GM12864 (cell line): Measurements from ENCODE around the gene PHLDA2.

Experiments used
- DNase-seq: peaks from one replicate; pipeline ENCODE4 v3.0.0-alpha.2; 2011; ENCODE audit warnings: low read depth
- H3K4me3 ChIP-seq: 2 replicates; pipeline ENCODE4 v1.5.1; 2011; ENCODE audit warnings: mild to moderate bottlenecking, low read depth, low read length, control low read depth
- CTCF ChIP-seq: IDR thresholded peaks from 2 replicates; pipeline ENCODE4 v1.5.1; 2011; ENCODE audit warnings: low read depth, mild to moderate bottlenecking, moderate library complexity, low read length, control low read depth, inconsistent platforms; ENCODE audit errors: missing control alignments

The PHLDA2 gene

DNA sequence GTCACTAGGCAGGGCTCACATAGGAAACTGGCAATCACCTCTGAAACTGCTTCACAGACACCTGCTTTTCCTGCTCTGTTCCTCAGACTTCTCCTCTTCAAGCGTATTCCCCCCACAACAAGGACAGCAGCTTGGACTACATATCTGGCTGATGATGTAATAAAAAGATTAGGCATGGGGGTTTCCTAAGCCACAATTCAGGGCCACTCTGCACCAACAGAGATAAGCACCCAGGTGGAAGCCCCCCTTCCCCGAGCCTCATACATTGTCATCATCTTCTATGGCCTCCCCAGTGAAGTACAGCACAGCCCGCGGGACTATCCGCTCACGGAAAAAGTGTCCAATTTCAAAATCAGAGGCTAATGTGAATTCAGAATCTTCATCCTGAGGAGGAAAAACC, 25.0 kb upstream of the PHLDA2 start:
- no peak for TF ChIP-seq CTCF
- H3K4me3 ChIP-seq: no peak overlapping the region
- DNase-seq: no peak

DNA sequence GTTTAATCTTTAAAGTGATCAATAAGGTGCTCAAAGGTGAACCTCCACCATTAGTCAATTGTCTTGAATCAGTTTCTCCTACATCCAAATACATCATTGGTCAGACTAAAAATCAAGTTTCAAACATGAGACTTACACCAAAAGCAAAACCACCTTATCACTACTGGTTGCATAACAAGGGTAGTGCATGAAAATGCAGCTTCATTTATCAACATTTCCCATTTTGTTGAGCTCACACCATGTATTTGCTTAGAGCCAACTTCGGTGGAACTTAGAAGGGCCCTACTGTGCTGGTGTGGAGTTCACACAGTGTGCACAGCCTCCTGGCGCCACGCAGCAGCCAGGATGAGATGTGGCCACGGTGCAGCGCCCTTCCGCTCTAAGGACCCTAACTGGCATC, 23.1 kb upstream of the PHLDA2 start:
- H3K4me3 ChIP-seq: no peak overlapping the region
- no peak for TF ChIP-seq CTCF
- no peak for DNase-seq

DNA sequence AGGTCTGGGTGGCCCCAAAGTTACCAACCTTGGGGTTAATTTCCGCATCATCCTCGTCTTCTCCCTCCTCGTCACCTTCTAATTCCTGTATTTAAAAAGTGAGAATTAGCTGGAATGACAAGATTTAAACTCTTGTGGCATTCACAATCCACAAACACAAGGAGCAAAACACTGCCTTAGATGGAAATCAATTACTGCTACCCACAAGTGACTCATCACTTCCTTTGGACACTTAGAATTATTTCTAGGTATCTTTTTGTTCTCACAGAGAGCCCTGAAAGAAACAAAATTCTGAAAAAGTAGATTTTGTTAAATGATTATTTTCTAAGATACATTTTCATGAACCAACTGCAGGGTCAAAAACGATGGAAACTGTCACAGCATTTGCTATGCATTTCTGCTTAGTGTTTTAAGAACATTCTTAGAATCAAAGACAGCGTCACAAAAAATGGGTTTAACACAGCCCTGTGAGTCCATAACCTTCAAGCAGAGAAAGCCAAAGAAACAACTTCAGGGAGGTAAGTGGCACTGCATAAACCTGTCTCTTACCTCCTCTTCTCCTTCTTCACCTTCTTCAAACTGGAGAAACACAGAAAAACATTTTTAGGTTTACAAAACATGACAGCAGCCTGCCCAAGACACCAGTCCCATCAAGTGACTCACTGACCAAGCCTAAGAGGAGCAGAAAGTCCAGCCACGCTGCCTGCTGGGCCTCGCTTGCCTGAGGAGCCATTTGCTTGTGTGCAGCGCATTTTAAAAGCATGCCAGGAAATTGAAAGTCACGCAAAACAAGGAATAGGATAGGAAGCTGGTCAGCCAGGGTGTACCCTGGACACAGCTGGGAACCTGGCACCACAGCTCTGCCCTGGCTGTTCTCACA, 22.3 kb upstream of the PHLDA2 start:
- no peak overlapping the region for H3K4me3 ChIP-seq
- DNase-seq: no peak
- no peak for TF ChIP-seq CTCF

DNA sequence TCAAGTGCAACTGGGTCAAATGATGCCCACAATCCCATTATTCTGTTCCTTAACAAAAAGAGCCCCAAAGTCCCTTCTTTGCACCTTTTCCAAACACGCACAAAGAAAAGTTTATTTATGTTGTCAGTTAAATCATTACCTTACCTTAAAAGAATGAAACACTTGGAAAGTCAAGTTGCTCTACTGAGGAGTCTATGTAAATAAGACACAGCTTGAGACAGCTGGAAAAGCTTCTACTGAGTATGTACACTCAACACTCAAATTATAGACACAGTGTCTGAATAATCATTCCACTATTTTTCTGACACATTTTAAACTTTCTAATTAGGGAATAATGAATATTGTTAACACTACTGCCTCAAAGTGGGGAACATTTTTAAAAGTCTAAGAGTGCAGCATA, 21.6 kb upstream of the PHLDA2 start:
- no peak for DNase-seq
- no peak overlapping the region for H3K4me3 ChIP-seq
- no peak for TF ChIP-seq CTCF

DNA sequence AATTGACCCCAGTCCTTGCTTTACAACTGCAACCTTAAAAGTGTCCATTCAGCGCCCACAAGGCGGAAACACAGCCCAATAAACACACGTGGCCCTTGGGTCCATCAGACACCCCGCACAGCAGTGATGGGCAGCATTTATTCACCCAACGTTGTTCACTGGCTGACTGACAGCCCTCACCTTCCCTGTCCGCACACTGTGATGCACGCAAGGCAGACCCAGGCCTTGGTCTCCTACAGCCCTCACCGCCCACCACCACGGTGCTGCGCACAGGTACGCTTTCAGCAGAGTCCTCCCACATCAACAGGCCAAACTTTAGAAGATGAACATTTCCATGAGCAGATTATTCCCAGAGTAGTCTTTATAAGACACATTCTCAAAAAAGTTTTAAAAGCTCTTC, 20.7 kb upstream of the PHLDA2 start:
- no peak for DNase-seq
- no peak for TF ChIP-seq CTCF
- no peak overlapping the region for H3K4me3 ChIP-seq

DNA sequence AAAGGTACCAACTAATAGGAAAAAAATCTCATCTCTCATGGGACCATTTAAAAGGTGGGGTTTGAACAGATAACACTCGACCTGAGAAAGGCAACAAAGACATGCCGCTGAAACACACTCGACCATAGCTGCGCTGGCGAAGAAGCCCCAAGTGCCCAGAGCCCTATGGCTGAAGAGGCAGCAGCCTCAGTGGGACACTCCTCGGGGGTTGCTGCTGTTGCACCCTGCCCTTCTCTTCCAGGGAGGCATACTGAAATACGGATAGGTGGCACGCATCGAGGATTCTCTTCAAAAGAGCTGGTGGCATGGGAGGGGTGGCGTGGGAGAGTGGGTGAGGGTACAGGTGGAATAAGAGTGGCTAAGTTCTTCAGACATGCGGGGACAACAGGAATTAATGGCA, 18.5 kb upstream of the PHLDA2 start:
- no peak for TF ChIP-seq CTCF
- DNase-seq: no peak

GRCh38 chr11:2945757-2946287, 16.6 kb upstream of the PHLDA2 start:
- TF ChIP-seq CTCF: no peak
- H3K4me3 ChIP-seq: no peak overlapping the region
- no peak for DNase-seq

More for the DNA sequence above, 18.5 kb upstream of the PHLDA2 start:
- no peak overlapping the region for H3K4me3 ChIP-seq
